SK-N-SH (cell line): ENCODE measurements around the gene CDH4.

Experiments
- EP300 ChIP-seq, 2 experiments: IDR thresholded peaks; 2 replicates each; pipeline versions ENCODE4 v1.4.0 to v1.6.1; 2012; ENCODE audit warnings: borderline replicate concordance in 1 of 2, low read depth in 1 of 2, low read length in 1 of 2
- FOXJ3 ChIP-seq: sonication (generic); formaldehyde crosslinking; IDR thresholded peaks from 2 replicates; pipeline ENCODE4 v1.5.1; 2020; ENCODE audit warnings: mild to moderate bottlenecking, missing genetic modification reagents
- GABPA ChIP-seq: IDR thresholded peaks from 2 replicates; pipeline ENCODE4 v1.4.0; 2012; ENCODE audit warnings: low read depth, mild to moderate bottlenecking
- MXI1 ChIP-seq: IDR thresholded peaks from 2 replicates; pipeline ENCODE4 v1.6.1; 2012; ENCODE audit warnings: mild to moderate bottlenecking, low read depth, low read length, improper control_type of control experiment
- RCOR1 ChIP-seq: fragments of 150-350 bp; IDR thresholded peaks from 2 replicates; pipeline ENCODE4 v1.6.1; 2017; ENCODE audit warnings: antibody characterized with exemption, low read length
- REST ChIP-seq: IDR thresholded peaks from 2 replicates; pipeline ENCODE4 v1.6.1; 2012; ENCODE audit warnings: mild to moderate bottlenecking, low read depth, low read length, moderate library complexity
- TAF1 ChIP-seq: IDR thresholded peaks from 2 replicates; pipeline ENCODE4 v1.6.1; 2012; ENCODE audit warnings: low read depth, mild to moderate bottlenecking, low read length, moderate library complexity, borderline replicate concordance
- TCF12 ChIP-seq: IDR thresholded peaks from 2 replicates; pipeline ENCODE4 v1.4.0; 2012
- USF2 ChIP-seq: fragments of 150-350 bp; IDR thresholded peaks from 2 replicates; pipeline ENCODE4 v1.6.1; 2017; ENCODE audit warnings: antibody characterized with exemption, low read length, low read depth, borderline replicate concordance
- YY1 ChIP-seq: IDR thresholded peaks from 2 replicates; pipeline ENCODE4 v1.4.0; 2012; ENCODE audit warnings: low read depth, mild to moderate bottlenecking
- TF ChIP-seq, protein P1 (sequence below): fragments of 200-600 bp; sonication (generic); IDR thresholded peaks from 2 replicates; pipeline ENCODE4 v1.6.1; 2017; ENCODE audit warnings: antibody characterized with exemption, mild to moderate bottlenecking, moderate library complexity
- TF ChIP-seq, protein P2 (sequence below): IDR thresholded peaks from 2 replicates; pipeline ENCODE4 v1.4.0; 2012; ENCODE audit warnings: low read depth, borderline replicate concordance

DNA sequence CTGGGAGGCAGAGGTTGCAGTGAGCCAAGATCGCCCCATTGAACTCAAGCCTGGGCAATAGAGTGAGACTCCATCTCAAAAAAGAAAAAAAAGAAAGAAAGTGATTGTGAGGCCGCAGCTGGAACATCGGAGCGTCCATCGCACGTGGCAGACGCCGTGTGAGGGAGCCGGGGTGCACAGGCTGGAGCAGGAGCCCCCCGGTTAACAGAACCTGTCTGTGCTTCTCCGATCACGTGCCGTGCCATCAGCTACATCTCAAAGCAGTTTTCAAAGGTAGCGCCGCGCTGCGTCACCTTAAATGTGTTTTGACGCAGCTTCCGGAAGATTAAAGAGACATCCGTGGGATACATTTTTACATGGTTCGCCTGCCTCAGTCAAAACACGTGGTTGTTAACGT lies 674.7 kb downstream of the CDH4 start:
- TF ChIP-seq, protein P1, sequence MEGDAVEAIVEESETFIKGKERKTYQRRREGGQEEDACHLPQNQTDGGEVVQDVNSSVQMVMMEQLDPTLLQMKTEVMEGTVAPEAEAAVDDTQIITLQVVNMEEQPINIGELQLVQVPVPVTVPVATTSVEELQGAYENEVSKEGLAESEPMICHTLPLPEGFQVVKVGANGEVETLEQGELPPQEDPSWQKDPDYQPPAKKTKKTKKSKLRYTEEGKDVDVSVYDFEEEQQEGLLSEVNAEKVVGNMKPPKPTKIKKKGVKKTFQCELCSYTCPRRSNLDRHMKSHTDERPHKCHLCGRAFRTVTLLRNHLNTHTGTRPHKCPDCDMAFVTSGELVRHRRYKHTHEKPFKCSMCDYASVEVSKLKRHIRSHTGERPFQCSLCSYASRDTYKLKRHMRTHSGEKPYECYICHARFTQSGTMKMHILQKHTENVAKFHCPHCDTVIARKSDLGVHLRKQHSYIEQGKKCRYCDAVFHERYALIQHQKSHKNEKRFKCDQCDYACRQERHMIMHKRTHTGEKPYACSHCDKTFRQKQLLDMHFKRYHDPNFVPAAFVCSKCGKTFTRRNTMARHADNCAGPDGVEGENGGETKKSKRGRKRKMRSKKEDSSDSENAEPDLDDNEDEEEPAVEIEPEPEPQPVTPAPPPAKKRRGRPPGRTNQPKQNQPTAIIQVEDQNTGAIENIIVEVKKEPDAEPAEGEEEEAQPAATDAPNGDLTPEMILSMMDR, result no peak
- TF ChIP-seq, protein P2, sequence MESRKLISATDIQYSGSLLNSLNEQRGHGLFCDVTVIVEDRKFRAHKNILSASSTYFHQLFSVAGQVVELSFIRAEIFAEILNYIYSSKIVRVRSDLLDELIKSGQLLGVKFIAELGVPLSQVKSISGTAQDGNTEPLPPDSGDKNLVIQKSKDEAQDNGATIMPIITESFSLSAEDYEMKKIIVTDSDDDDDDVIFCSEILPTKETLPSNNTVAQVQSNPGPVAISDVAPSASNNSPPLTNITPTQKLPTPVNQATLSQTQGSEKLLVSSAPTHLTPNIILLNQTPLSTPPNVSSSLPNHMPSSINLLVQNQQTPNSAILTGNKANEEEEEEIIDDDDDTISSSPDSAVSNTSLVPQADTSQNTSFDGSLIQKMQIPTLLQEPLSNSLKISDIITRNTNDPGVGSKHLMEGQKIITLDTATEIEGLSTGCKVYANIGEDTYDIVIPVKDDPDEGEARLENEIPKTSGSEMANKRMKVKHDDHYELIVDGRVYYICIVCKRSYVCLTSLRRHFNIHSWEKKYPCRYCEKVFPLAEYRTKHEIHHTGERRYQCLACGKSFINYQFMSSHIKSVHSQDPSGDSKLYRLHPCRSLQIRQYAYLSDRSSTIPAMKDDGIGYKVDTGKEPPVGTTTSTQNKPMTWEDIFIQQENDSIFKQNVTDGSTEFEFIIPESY, result no peak
- TF ChIP-seq EP300 (IDR thresholded peaks at IDR 0.05; ENCODE audit: borderline replicate concordance in 1 of 2, low read depth in 1 of 2, low read length in 1 of 2) (no peak), REST (no peak), USF2 (no peak), FOXJ3 (CRISPR knock-in tag) (no peak), MXI1 (no peak), TAF1 (no peak), YY1 (no peak), TCF12 (no peak), RCOR1 (no peak), GABPA (no peak)
